Posterior vena cava (tissue), 2 donors: ENCODE measurements around the gene ZNF555. TPM values are rescaled to one million over a fixed set of nuclear protein-coding genes. Genes with fewer than 3 reads are reported as not detected.
"Not testable (repeated sequence)": the region's sequence is repeated elsewhere in the genome, so short reads cannot be mapped to it uniquely, and the experiment has no call there.

Experiments used
- DNase-seq: peaks from one replicate; pipeline ENCODE4 v3.0.0-alpha.2; 2020; ENCODE audit warnings: low spot score
- intact Hi-C, 2 donors: fragments of 100-400 bp; cut with DNase I; formaldehyde crosslinking; loops; one replicate each; pipeline versions ENCODE4 v1.14.1 to v1.14.2; 2022 to 2023
- long read RNA-seq, 2 donors: library from polyadenylated mRNA; unstranded; transcript quantifications; one replicate each; pipeline ENCODE4 v2.0.0, GENCODE V29; 2020 to 2021
- total RNA-seq, 2 donors: library from RNA; stranded (reverse); fragmentation: NEBNext Ultra II Directional; extraction: Animal tissue kit (Norgen Biotek cat#: 25700); gene quantifications; one replicate each; pipeline ENCODE4 v1.2.1, GENCODE V29; 2021
- donor health status: DM: yes; HTN: yes; CAD: no.
- donor health status: DM: yes; HTN: yes; CAD: no.

ZNF555 gene
- total RNA-seq = 1 to 10 TPM; 5.1 to 8.0 TPM
- long read RNA-seq, donor 1, full-length matches to known transcripts = 1 of 4 reads
- long read RNA-seq, donor 1, partial matches to known transcripts = 1 of 4 reads
- long read RNA-seq, donor 1, other reads (novel, unspliced or antisense) = 2 of 4 reads
- long read RNA-seq, donor 2, full-length matches to known transcripts = 12 of 15 reads
- long read RNA-seq, donor 2, partial matches to known transcripts = 0 of 15 reads
- long read RNA-seq, donor 2, other reads (novel, unspliced or antisense) = 3 of 15 reads

- DNase-seq = peak; percentile 100
- intact Hi-C loops = no loop called here
Measured at GRCh38 chr19:2840794-2841791, at the start of gene ZNF555. Gene ZNF555 (plus strand): TSS chr19:2841475. CDS start chr19:2841573, 98 bp downstream.

- DNase-seq = no peak
- intact Hi-C loops = no loop called here
Measured at GRCh38 chr19:2791876-2792275, 49.4 kb upstream of the ZNF555 start.

- intact Hi-C loops, DNase-seq: not testable (repeated sequence)
Measured at GRCh38 chr19:2792666-2793065, 48.6 kb upstream of the ZNF555 start.

GRCh38 chr19:2793126-2793525, 48.1 kb upstream of the ZNF555 start:
- DNase-seq = no peak
- intact Hi-C loops = no loop called here

GRCh38 chr19:2793577-2793976, 47.7 kb upstream of the ZNF555 start:
- intact Hi-C loops = no loop called here
- DNase-seq = no peak

GRCh38 chr19:2795827-2796658, 45.2 kb upstream of the ZNF555 start:
- intact Hi-C loops = no loop called here
- no peak for DNase-seq

- DNase-seq = no peak
- intact Hi-C loops = no loop called here
Measured at GRCh38 chr19:2796659-2797266, 44.5 kb upstream of the ZNF555 start.

- intact Hi-C loops = no loop called here
Measured at GRCh38 chr19:2797280-2797679, 44.0 kb upstream of the ZNF555 start.

GRCh38 chr19:2798158-2798685, 43.1 kb upstream of the ZNF555 start:
- DNase-seq = no peak
- intact Hi-C loops = no loop called here

More at GRCh38 chr19:2797280-2797679, 44.0 kb upstream of the ZNF555 start:
- DNase-seq = no peak

GRCh38 chr19:2798733-2799132, 42.5 kb upstream of the ZNF555 start:
- intact Hi-C loops = no loop called here
- DNase-seq = no peak

- intact Hi-C loops = no loop called here
- DNase-seq = no peak
Measured at GRCh38 chr19:2799273-2800020, 41.8 kb upstream of the ZNF555 start.

- DNase-seq = no peak
- intact Hi-C loops = no loop called here
Measured at GRCh38 chr19:2800506-2800905, 40.8 kb upstream of the ZNF555 start.

GRCh38 chr19:2802826-2803225, 38.4 kb upstream of the ZNF555 start:
- no peak for DNase-seq
- intact Hi-C loops = no loop called here

- intact Hi-C loops = no loop called here
- no peak for DNase-seq
Measured at GRCh38 chr19:2803486-2804155, 37.7 kb upstream of the ZNF555 start.

GRCh38 chr19:2804156-2805004, 36.9 kb upstream of the ZNF555 start:
- intact Hi-C loops = no loop called here
- no peak for DNase-seq

GRCh38 chr19:2805261-2805900, 35.9 kb upstream of the ZNF555 start:
- intact Hi-C loops = no loop called here

More at GRCh38 chr19:2805261-2805900, 35.9 kb upstream of the ZNF555 start:
- DNase-seq = no peak
